ENCODE data around the gene SLC34A1.
"Not testable (repeated sequence)": the region's sequence is repeated elsewhere in the genome, so short reads cannot be mapped to it uniquely, and the experiment has no call there.

SLC34A1 gene

GRCh38 chr5:177405805-177406204 is 21.6 kb downstream of the SLC34A1 start:
- Histone ChIP-seq H3K4me1 (peaks cover 8% of the 10 kb centered on the region), H3K9me3 (no peaks in the 10 kb centered on the region), H3K4me3 (ENCODE audit: low read depth, low read length) (no peak overlapping the region), H3K36me3 (no peaks in the 10 kb centered on the region), H3K27me3 (no peaks in the 10 kb centered on the region)
- no peak for DNase-seq
- no peak for TF ChIP-seq CTCF (IDR thresholded peaks at IDR 0.05; ENCODE audit: low read depth, low read length)

GRCh38 chr5:177409043-177409801 is 25.0 kb downstream of the SLC34A1 start, which contains the start of gene F12:
Gene F12 (minus strand): TSS chr5:177409564. CDS start chr5:177409527, 37 bp downstream.
- DNase-seq: no peak
- TF ChIP-seq CTCF (IDR thresholded peaks at IDR 0.05; ENCODE audit: low read depth, low read length): no peak
- H3K36me3 ChIP-seq: no peaks in the 10 kb centered on the region
- H3K27me3 ChIP-seq: no peaks in the 10 kb centered on the region
- no peak within 1 kb of the TSS for H3K4me3 ChIP-seq (ENCODE audit: low read depth, low read length)
- peaks cover 6% of the 10 kb centered on the region for H3K4me1 ChIP-seq
- no peaks in the 10 kb centered on the region for H3K9me3 ChIP-seq

GRCh38 chr5:177410575-177410974 is 26.3 kb downstream of the SLC34A1 start:
- no peaks in the 10 kb centered on the region for H3K4me1 ChIP-seq
- no peak overlapping the region for H3K4me3 ChIP-seq (ENCODE audit: low read depth, low read length)
- no peak for DNase-seq
- TF ChIP-seq CTCF (IDR thresholded peaks at IDR 0.05; ENCODE audit: low read depth, low read length): no peak
- H3K36me3 ChIP-seq: no peaks in the 10 kb centered on the region
- no peaks in the 10 kb centered on the region for H3K9me3 ChIP-seq
- H3K27me3 ChIP-seq: no peaks in the 10 kb centered on the region

GRCh38 chr5:177412603-177413233 is 28.5 kb downstream of the SLC34A1 start:
- Histone ChIP-seq H3K36me3 (no peaks in the 10 kb centered on the region), H3K4me3 (ENCODE audit: low read depth, low read length) (no peak overlapping the region)
- no peak for TF ChIP-seq CTCF (IDR thresholded peaks at IDR 0.05; ENCODE audit: low read depth, low read length)

GRCh38 chr5:177414481-177414880 is 30.2 kb downstream of the SLC34A1 start:
- Histone ChIP-seq H3K27me3 (no peaks in the 10 kb centered on the region), H3K4me3 (ENCODE audit: low read depth, low read length) (no peak overlapping the region), H3K36me3 (no peaks in the 10 kb centered on the region), H3K9me3 (no peaks in the 10 kb centered on the region), H3K4me1 (no peaks in the 10 kb centered on the region)
- no peak for DNase-seq
- TF ChIP-seq CTCF (IDR thresholded peaks at IDR 0.05; ENCODE audit: low read depth, low read length): no peak

More at GRCh38 chr5:177412603-177413233, 28.5 kb downstream of the SLC34A1 start:
- Histone ChIP-seq H3K4me1 (no peaks in the 10 kb centered on the region), H3K9me3 (no peaks in the 10 kb centered on the region), H3K27me3 (no peaks in the 10 kb centered on the region)
- no peak for DNase-seq

- H3K27me3 ChIP-seq; DNase-seq; H3K36me3 ChIP-seq; H3K4me3 ChIP-seq (ENCODE audit: low read depth, low read length); H3K9me3 ChIP-seq; H3K4me1 ChIP-seq: not testable (repeated sequence)
These were observed 32.8 kb downstream of the SLC34A1 start for GRCh38 chr5:177417081-177417480.
